Coronary artery (tissue), 2 donors: ENCODE measurements around the gene ADCY7.

Experiments used
- DNase-seq: peaks from one replicate; pipeline ENCODE4 v3.0.0-alpha.2; 2017; ENCODE audit warnings: low spot score
- H3K27ac ChIP-seq, 2 donors: fragments of 200-600 bp; sonication (generic); one replicate each; pipeline ENCODE4 v1.5.1; 2016 to 2019
- H3K4me3 ChIP-seq: fragments of 200-600 bp; sonication (generic); 2 replicates; pipeline ENCODE4 v1.5.1; 2016; ENCODE audit warnings: mild to moderate bottlenecking, moderate library complexity
- CTCF ChIP-seq: fragments of 200-600 bp; sonication (generic); IDR thresholded peaks from one replicate; pipeline ENCODE4 v1.5.1; 2019; ENCODE audit warnings: antibody characterized with exemption

ADCY7 gene

GRCh38 chr16:50316102-50316847 is 49.9 kb downstream of the ADCY7 start:
- TF ChIP-seq CTCF: no peak
- Histone ChIP-seq H3K27ac (peak overlapping the region in 1 of 2 donors; percentile 34), H3K4me3 (no peak overlapping the region)
- no peak for DNase-seq

- no peak for DNase-seq
- Histone ChIP-seq H3K4me3 (no peak overlapping the region), H3K27ac (no peak overlapping the region)
- no peak for TF ChIP-seq CTCF
Observed at GRCh38 chr16:50316848-50317630, 50.7 kb downstream of the ADCY7 start.

GRCh38 chr16:50318796-50319578 is 52.6 kb downstream of the ADCY7 start:
- DNase-seq: no peak
- Histone ChIP-seq H3K4me3 (no peak overlapping the region), H3K27ac (no peak overlapping the region)
- TF ChIP-seq CTCF: no peak

- no peak overlapping the region for H3K4me3 ChIP-seq
- no peak for TF ChIP-seq CTCF
- no peak for DNase-seq
- no peak overlapping the region for H3K27ac ChIP-seq
Observed at GRCh38 chr16:50320310-50320709, 54.0 kb downstream of the ADCY7 start.

GRCh38 chr16:50322333-50322732 is 56.0 kb downstream of the ADCY7 start:
- Histone ChIP-seq H3K27ac (no peak overlapping the region), H3K4me3 (no peak overlapping the region)
- no peak for TF ChIP-seq CTCF
- no peak for DNase-seq

GRCh38 chr16:50323335-50324011 is 57.1 kb downstream of the ADCY7 start:
- DNase-seq: no peak
- Histone ChIP-seq H3K27ac (peak overlapping the region in 1 of 2 donors; percentile 6), H3K4me3 (no peak overlapping the region)
- TF ChIP-seq CTCF: no peak
